ENCODE results near the gene CTNNA2.

The CTNNA2 gene

GRCh38 chr2:79512442-79513401, at the start of gene CTNNA2:
Gene CTNNA2, plus strand, starts transcription at chr2:79513051.
- H3K4me3 ChIP-seq (ENCODE audit: low read length), result no peak within 1 kb of the TSS
- no peaks in the 10 kb centered on the region for H3K36me3 ChIP-seq (ENCODE audit: control insufficient read depth, insufficient read depth, low read length)
- H3K4me1 ChIP-seq (ENCODE audit: control insufficient read depth, insufficient read depth, low read length), result no peaks in the 10 kb centered on the region
- H3K27me3 ChIP-seq (ENCODE audit: control insufficient read depth, insufficient read depth, low read length), result no peaks in the 10 kb centered on the region
- H3K9me3 ChIP-seq (ENCODE audit: control insufficient read depth, low read length), result no peaks in the 10 kb centered on the region
- no peak within 1 kb of the TSS for H3K9ac ChIP-seq (ENCODE audit: low read length)

DNA sequence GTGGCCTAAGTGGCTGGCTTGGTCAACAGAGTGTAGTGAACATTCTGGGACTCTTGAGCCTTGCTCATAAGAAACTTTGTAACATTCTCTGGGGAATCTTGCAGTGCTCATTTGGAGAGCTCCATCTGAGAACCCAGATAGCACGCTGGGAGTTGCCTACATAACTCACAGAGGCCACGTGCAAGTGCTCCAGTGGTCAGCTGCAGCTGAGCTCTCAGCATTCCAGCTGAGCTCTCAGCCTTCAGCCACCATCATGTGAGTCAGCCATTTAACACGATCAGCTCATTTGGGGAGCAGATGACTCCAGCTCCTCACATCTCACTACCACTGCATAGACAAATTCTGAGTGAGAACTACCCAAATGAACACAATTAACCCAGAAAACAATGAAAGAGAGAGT, 25.5 kb upstream of the CTNNA2 start:
- no peak overlapping the region for H3K9ac ChIP-seq (ENCODE audit: low read length)
- H3K9me3 ChIP-seq (ENCODE audit: control insufficient read depth, low read length), result no peaks in the 10 kb centered on the region
- no peaks in the 10 kb centered on the region for H3K27me3 ChIP-seq (ENCODE audit: control insufficient read depth, insufficient read depth, low read length)
- no peak overlapping the region for H3K4me3 ChIP-seq (ENCODE audit: low read length)
- H3K4me1 ChIP-seq (ENCODE audit: control insufficient read depth, insufficient read depth, low read length), result no peaks in the 10 kb centered on the region
- no peaks in the 10 kb centered on the region for H3K36me3 ChIP-seq (ENCODE audit: control insufficient read depth, insufficient read depth, low read length)

DNA sequence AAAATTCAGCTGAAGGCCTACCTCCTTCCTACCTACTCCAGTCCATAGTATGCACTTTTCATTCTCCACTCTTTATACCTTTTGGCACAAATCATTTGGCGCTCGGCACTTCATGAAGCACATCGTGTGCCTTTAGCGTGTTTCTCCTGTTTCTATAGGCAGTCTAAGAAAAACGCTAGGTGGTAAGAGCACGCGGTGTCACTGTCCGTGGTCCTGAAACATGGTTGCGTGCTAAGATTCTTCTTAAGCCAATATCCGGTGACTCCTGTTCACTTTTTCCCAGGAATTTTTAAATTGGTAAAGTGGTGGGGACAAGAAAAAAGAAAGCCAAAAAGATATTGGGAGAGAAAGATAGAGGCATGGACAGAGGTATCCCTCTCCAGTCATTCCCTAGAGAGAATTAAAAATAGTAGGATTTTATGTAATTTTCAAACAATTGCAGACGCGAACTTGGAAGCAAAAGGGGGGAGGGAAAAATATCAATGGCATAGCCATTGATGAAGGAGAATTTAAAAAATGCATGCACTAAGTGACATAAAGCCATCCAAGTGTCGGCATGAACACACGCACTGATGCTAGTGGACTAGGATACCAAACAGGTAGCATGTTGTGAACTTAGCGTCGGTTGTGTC, 1.4 kb upstream of the CTNNA2 start:
- H3K4me3 ChIP-seq (ENCODE audit: low read length), result no peak overlapping the region

GRCh38 chr2:79513711-79514110, 860 bp downstream of the CTNNA2 start:
- Histone ChIP-seq H3K9ac (ENCODE audit: low read length) (no peak overlapping the region), H3K4me3 (ENCODE audit: low read length) (no peak overlapping the region)

More for the DNA sequence above, 1.4 kb upstream of the CTNNA2 start:
- H3K9me3 ChIP-seq (ENCODE audit: control insufficient read depth, low read length), result no peaks in the 10 kb centered on the region
- no peaks in the 10 kb centered on the region for H3K4me1 ChIP-seq (ENCODE audit: control insufficient read depth, insufficient read depth, low read length)
- no peaks in the 10 kb centered on the region for H3K27me3 ChIP-seq (ENCODE audit: control insufficient read depth, insufficient read depth, low read length)
- no peak overlapping the region for H3K9ac ChIP-seq (ENCODE audit: low read length)
- H3K36me3 ChIP-seq (ENCODE audit: control insufficient read depth, insufficient read depth, low read length), result no peaks in the 10 kb centered on the region

GRCh38 chr2:79529636-79530035, 16.8 kb downstream of the CTNNA2 start:
- no peaks in the 10 kb centered on the region for H3K9me3 ChIP-seq (ENCODE audit: control insufficient read depth, low read length)
- no peak overlapping the region for H3K9ac ChIP-seq (ENCODE audit: low read length)
- H3K36me3 ChIP-seq (ENCODE audit: control insufficient read depth, insufficient read depth, low read length), result no peaks in the 10 kb centered on the region
- no peaks in the 10 kb centered on the region for H3K27me3 ChIP-seq (ENCODE audit: control insufficient read depth, insufficient read depth, low read length)
- H3K4me1 ChIP-seq (ENCODE audit: control insufficient read depth, insufficient read depth, low read length), result no peaks in the 10 kb centered on the region
- H3K4me3 ChIP-seq (ENCODE audit: low read length), result no peak overlapping the region

More at GRCh38 chr2:79513711-79514110, 860 bp downstream of the CTNNA2 start:
- Histone ChIP-seq H3K27me3 (ENCODE audit: control insufficient read depth, insufficient read depth, low read length) (no peaks in the 10 kb centered on the region), H3K36me3 (ENCODE audit: control insufficient read depth, insufficient read depth, low read length) (no peaks in the 10 kb centered on the region), H3K4me1 (ENCODE audit: control insufficient read depth, insufficient read depth, low read length) (no peaks in the 10 kb centered on the region), H3K9me3 (ENCODE audit: control insufficient read depth, low read length) (no peaks in the 10 kb centered on the region)

DNA sequence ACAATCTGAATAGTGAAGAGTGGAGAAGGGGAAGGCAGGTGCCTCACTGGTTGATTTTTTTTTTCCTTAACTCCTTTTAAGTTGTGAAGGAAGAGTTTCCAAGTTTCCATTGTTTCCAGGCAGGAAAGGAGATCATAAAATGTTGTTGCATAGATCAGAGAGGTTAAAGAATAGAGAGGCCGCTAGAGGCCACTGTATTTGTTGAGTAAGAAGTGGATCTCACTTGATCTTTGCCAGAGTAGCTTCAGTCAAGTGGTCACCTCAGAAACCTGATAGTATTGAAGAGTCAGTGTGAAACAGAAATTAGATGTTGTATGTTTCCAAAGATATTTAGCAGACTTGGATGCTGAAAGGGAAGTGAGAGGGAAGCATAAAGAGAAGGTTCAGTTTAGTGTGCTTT, 17.6 kb downstream of the CTNNA2 start:
- Histone ChIP-seq H3K9me3 (ENCODE audit: control insufficient read depth, low read length) (no peaks in the 10 kb centered on the region), H3K4me1 (ENCODE audit: control insufficient read depth, insufficient read depth, low read length) (no peaks in the 10 kb centered on the region), H3K27me3 (ENCODE audit: control insufficient read depth, insufficient read depth, low read length) (no peaks in the 10 kb centered on the region), H3K4me3 (ENCODE audit: low read length) (no peak overlapping the region), H3K36me3 (ENCODE audit: control insufficient read depth, insufficient read depth, low read length) (no peaks in the 10 kb centered on the region), H3K9ac (ENCODE audit: low read length) (no peak overlapping the region)

GRCh38 chr2:79547568-79547967, 34.7 kb downstream of the CTNNA2 start:
- no peaks in the 10 kb centered on the region for H3K4me1 ChIP-seq (ENCODE audit: control insufficient read depth, insufficient read depth, low read length)
- no peak overlapping the region for H3K9ac ChIP-seq (ENCODE audit: low read length)
- H3K4me3 ChIP-seq (ENCODE audit: low read length), result no peak overlapping the region
- no peaks in the 10 kb centered on the region for H3K9me3 ChIP-seq (ENCODE audit: control insufficient read depth, low read length)
- H3K36me3 ChIP-seq (ENCODE audit: control insufficient read depth, insufficient read depth, low read length), result no peaks in the 10 kb centered on the region
- no peaks in the 10 kb centered on the region for H3K27me3 ChIP-seq (ENCODE audit: control insufficient read depth, insufficient read depth, low read length)

- Histone ChIP-seq H3K9me3 (ENCODE audit: control insufficient read depth, low read length) (no peaks in the 10 kb centered on the region), H3K36me3 (ENCODE audit: control insufficient read depth, insufficient read depth, low read length) (no peaks in the 10 kb centered on the region), H3K27me3 (ENCODE audit: control insufficient read depth, insufficient read depth, low read length) (no peaks in the 10 kb centered on the region), H3K9ac (ENCODE audit: low read length) (no peak overlapping the region), H3K4me3 (ENCODE audit: low read length) (no peak overlapping the region), H3K4me1 (ENCODE audit: control insufficient read depth, insufficient read depth, low read length) (no peaks in the 10 kb centered on the region)
Measured at GRCh38 chr2:79552653-79553052, 39.8 kb downstream of the CTNNA2 start.

DNA sequence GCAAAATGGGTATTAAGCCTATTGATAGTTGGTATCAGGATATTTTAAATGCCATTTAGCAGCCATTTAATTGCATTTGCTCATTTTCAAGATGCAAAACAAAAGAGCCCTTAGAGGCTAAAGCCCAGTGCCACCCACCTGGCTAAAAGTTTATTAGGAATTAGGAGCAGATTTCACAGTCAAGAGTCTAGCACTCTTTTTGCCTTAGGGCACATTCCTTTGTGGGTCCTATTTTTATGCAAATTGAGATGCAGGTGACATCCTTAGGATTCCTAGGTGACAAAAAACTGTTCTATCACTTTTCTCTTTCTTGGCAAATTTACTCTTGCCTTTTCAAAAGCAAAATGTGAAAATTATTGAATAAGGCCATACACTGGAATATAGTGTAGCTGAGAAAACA, 42.0 kb downstream of the CTNNA2 start:
- Histone ChIP-seq H3K9ac (ENCODE audit: low read length) (no peak overlapping the region), H3K27me3 (ENCODE audit: control insufficient read depth, insufficient read depth, low read length) (no peaks in the 10 kb centered on the region), H3K4me3 (ENCODE audit: low read length) (no peak overlapping the region), H3K9me3 (ENCODE audit: control insufficient read depth, low read length) (no peaks in the 10 kb centered on the region), H3K36me3 (ENCODE audit: control insufficient read depth, insufficient read depth, low read length) (no peaks in the 10 kb centered on the region), H3K4me1 (ENCODE audit: control insufficient read depth, insufficient read depth, low read length) (no peaks in the 10 kb centered on the region)

- Histone ChIP-seq H3K4me1 (ENCODE audit: control insufficient read depth, insufficient read depth, low read length) (no peaks in the 10 kb centered on the region), H3K4me3 (ENCODE audit: low read length) (no peak overlapping the region), H3K36me3 (ENCODE audit: control insufficient read depth, insufficient read depth, low read length) (no peaks in the 10 kb centered on the region), H3K9ac (ENCODE audit: low read length) (no peak overlapping the region), H3K9me3 (ENCODE audit: control insufficient read depth, low read length) (no peaks in the 10 kb centered on the region), H3K27me3 (ENCODE audit: control insufficient read depth, insufficient read depth, low read length) (no peaks in the 10 kb centered on the region)
Measured at GRCh38 chr2:79564065-79564464, 51.2 kb downstream of the CTNNA2 start.

- Histone ChIP-seq H3K4me3 (ENCODE audit: low read length) (no peak overlapping the region), H3K4me1 (ENCODE audit: control insufficient read depth, insufficient read depth, low read length) (no peaks in the 10 kb centered on the region), H3K36me3 (ENCODE audit: control insufficient read depth, insufficient read depth, low read length) (no peaks in the 10 kb centered on the region), H3K9me3 (ENCODE audit: control insufficient read depth, low read length) (no peaks in the 10 kb centered on the region), H3K27me3 (ENCODE audit: control insufficient read depth, insufficient read depth, low read length) (no peaks in the 10 kb centered on the region), H3K9ac (ENCODE audit: low read length) (no peak overlapping the region)
Measured at GRCh38 chr2:79569048-79569447, 56.2 kb downstream of the CTNNA2 start.

DNA sequence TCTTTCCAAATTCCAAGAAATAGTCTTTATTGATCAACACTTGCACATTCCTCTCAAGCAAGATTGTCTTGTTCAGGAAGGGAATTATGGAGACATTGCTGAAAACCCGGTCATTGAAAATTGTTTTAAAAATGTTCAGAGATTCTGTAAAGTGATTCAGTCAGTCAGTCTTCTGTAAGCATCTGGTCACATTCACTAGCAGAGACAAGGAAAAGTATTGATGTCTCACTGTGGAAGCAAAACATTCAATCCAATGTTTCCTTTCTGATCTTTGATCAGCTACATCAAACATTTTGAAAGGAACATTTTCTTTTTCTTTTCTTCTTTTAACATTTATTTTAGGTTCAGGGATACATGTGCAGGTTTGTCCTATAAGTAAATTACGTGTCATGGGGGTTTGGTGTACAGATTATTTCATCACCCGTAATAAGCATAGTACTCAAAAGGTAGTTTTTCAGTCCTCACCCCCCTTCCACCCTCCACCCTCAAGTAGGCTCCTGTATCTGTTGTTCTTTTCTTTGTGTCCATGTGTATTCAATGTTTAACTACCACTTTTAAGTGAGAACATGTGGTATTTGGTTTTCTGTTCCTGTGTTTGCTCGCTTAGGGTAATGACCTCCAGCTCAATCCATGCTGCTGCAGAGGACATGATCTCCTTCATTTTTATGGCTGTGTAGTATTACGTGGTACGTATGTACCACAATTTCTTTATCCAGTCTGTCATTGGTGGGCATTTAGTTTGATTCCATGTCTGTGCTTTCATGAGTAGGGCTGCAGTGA, 61.2 kb downstream of the CTNNA2 start:
- H3K4me1 ChIP-seq (ENCODE audit: control insufficient read depth, insufficient read depth, low read length), result no peaks in the 10 kb centered on the region
- no peak overlapping the region for H3K4me3 ChIP-seq (ENCODE audit: low read length)
- no peak overlapping the region for H3K9ac ChIP-seq (ENCODE audit: low read length)
- H3K27me3 ChIP-seq (ENCODE audit: control insufficient read depth, insufficient read depth, low read length), result no peaks in the 10 kb centered on the region
- H3K36me3 ChIP-seq (ENCODE audit: control insufficient read depth, insufficient read depth, low read length), result no peaks in the 10 kb centered on the region
- no peaks in the 10 kb centered on the region for H3K9me3 ChIP-seq (ENCODE audit: control insufficient read depth, low read length)

Data from mucosa of stomach (tissue), 1 donor.